ENCODE data around the gene PUSL1.

The PUSL1 gene

DNA sequence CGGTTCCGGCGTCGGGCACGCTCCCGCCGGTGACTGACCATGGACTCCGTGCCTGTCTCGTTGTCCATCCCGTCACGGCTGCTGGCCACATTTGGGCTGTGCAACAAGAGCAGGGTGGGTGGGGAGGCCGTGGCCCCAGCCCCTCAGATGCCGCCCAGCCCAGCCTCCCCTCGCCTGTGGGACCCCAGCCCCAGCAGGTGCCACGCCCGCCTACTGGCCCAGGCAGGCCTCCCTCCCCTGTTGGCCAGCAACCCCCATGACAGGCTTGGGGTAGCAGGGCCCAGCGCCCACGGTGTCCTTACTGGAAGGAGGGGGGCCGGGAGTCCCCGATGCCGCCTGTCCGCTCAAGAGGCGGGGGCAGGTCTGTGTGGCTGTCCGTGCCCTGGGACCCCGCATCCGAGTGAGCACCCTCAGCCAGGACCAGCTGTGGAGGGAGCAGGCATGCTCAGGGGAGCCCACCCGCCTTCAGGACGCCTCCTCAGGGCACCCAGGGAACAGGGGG, 33.7 kb downstream of the PUSL1 start:
- DNase-seq = no peak

DNA sequence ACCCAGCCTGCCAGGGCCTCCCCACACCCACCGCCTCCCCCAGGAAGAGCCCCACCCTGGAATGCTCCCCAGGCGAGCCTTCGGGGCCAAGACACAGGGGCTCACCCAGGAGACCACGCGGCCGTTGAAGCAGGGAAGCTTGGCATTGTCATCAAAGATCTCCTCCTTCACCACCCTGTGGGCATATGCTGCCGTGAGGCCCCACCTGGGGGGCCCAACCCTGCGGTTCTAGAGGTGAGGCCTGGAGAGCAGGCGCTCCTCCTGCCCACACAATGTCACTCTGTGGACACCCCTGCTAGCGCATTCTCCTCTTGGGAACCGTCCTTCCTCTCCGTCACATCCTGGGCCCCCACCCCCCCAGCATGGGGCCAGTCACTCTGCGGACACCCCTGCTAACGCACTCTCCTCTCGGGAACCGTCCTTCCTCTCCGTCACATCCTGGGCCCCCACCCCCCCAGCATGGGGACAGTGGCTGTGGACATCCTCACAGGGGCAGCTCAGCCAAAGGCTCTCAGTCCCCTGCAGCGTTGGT, 34.3 kb downstream of the PUSL1 start:
- no peak for DNase-seq

DNA sequence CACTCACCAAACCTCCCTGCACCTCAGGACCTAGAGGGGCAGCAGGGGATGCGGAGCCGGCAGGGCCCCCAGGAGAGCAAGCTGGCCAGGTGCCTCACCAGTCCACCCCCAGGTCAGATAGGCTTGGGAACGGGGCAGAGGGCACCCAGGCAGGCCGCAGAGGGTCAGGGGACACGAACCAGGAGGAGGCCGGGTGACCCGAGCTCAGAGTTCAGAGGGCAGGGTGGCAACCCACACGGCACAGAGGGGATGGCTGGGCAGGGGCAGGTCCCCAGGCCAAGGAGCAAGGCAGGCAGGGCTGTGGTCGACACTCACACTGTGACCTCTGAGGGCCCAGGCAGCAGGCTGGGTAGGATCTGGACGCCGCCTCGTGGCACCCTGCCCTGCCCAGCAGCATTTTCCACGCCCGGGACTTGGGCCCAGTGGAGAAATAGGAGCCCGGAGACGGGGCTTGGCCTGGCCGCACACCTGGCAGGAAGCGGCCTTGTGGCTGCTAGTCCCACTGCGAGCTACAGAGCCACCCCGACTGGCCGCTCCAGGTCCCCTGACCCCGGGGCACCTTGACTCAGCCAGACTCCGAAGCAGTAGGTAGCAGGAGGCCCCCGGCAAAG, 35.5 kb downstream of the PUSL1 start:
- DNase-seq = no peak

DNA sequence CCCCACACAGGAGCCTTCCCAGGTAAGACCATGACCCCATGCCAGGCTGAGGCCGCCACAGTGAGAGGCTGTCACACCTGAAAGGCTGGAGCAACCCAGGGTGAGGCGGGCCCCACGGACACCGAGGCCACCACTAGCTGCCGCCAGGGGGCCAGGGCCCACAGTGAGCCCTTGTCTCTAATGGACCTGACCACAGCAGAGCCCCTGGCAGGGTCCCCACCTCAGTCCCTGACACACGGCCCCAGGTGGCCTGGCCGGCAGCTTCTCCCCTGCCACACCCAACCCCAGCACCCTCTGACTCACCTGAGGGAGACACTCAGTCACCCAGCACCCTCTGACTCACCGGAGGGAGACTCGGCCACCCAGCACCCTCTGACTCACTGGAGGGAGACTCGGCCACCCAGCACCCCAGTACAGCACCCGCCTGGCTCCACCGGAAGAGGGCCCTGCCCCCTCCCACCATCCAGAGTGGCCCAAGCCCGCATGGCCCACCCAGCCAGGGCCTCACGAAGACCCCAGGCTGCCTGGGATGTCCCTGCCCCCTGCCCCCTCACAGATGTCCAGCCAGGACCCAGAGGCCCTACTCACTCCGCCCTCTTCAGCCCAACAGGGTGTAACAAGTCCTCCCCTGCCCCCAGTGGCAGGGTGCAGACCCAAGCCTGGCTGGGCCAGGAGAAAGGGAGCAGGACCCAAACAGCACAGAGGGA, 36.4 kb downstream of the PUSL1 start:
- DNase-seq = no peak

DNA sequence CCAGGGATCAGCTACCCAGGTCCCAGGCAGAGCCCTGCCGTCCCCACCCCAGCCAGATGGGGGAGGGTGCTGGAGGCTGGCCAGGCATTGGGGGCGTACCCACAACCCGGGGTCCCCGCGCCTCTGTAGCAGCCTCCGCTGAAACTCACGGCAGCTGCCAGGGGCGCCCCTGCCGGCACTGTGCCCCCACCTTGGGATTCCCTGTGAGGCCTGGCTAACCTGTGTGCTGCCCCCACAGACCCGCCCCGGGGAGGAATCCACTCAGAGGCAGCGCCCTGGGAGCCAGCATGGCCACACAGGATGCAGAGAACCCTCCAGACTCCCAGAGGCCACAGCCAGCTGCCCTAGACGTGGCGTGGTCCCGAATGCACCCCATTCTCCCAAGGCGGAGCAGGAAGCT, 37.0 kb downstream of the PUSL1 start:
- DNase-seq = no peak

DNA sequence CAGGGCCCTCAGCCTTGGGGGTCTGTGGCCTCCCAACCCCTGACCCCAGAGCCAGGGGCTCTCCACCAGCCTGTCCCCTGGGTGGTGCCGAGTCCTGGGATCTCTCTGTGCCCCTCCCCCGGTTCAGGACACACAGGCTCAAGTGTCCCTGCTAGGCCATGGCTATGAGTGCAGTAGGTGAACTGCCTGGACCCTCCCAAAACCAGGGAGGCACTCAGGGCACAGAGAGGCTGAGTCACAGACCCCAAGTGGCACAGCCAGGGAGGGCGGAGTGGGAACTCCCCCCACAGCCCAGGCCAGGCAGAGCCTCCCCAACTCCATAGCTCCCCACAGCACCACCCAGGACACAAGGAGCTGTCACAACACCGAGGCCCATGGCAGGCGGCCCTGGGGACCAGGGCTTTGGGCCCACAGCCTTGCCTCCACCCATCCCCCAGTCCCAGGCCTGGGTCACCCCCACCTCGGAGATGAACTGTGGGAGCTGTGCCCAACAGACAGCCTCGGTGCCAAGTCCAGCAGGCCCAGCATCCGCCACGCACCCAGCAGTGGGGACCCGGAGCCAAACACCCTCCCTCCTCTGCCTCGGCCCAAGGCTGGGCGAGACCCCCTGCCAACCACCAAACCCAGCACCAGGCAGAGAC, 37.6 kb downstream of the PUSL1 start:
- no peak for DNase-seq

DNA sequence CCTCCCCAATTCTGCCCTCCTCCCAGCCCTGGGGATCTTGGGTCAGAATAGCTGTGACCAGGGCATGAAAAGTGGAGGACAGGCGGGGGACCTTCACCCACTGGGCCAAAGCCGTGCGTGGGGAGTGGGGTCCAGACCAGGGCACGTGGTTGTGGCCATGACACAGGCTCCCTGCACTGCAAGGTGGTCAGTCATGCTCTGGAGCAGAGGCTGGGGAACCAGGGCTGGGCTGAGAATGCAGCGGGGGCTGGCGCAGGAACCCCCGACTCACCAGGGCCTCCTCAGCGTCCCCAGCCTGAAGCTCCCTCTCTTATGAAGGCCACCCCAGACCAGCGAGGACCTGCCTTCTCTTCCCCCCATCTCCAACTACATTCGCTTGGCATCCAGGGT, 38.1 kb downstream of the PUSL1 start:
- no peak for DNase-seq

DNA sequence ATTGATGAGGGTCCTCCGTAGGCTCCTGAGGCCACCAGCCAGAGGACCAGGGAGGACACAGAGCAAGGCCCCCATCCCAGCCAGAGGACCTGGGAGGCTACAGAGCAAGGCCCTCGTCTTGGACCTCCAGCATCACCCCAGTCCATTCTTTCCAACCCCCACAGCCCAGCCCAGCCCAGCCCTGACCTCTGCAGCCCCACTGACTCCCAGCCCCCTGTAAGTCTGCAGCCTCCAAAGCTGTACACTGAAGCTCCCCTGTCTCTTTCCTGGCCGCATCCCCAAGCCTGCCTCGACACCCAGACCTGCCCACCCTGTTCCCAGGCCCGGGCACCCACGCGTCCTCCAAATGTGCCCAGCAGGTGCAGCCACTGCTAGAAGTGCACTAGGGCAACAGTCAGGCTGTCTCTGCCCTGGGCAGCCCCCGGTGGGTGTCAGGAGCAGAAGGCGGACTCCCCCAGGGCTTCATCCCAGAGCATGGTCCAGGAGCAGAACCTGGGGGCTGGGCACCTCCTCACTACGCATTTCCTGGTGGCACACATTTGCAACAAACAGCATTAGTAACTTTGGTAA, 38.7 kb downstream of the PUSL1 start:
- no peak for DNase-seq

DNA sequence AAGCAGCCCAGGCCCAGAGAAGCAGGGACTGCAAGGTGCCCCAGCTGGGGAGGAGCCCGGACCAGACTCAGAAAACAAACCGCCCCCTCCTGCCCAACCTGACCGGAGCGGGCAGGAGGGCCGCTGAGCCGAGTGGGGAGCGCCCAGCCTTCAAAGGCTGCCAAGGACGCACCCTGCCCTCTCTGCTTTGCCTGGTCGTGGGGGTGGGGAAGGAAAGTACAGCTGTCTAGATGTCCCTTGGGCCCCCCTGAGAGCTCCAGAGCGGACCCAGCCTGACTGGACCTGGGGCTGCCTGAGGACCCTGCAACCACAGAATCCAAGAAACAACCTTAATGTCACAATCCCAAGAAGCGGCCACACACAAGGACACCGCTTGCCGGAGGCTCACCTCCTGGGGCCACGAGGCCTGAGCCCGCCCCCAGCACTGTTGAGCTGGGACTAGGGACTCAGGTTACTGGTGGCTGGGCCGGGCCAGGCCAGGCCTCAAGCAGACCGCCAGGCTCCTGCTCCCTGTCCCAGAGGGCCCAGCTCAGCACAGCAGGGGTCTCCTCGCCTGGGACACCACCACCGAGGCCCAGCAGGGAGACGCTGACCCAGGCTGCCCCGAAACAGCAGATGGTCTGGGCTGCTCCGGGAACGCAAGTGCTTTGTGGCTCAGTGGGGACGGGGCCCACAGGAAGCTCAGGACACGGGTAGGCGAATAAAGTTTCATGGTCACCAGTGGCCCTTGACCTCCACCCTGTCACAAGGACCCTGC, 39.4 kb downstream of the PUSL1 start:
- DNase-seq = no peak

DNA sequence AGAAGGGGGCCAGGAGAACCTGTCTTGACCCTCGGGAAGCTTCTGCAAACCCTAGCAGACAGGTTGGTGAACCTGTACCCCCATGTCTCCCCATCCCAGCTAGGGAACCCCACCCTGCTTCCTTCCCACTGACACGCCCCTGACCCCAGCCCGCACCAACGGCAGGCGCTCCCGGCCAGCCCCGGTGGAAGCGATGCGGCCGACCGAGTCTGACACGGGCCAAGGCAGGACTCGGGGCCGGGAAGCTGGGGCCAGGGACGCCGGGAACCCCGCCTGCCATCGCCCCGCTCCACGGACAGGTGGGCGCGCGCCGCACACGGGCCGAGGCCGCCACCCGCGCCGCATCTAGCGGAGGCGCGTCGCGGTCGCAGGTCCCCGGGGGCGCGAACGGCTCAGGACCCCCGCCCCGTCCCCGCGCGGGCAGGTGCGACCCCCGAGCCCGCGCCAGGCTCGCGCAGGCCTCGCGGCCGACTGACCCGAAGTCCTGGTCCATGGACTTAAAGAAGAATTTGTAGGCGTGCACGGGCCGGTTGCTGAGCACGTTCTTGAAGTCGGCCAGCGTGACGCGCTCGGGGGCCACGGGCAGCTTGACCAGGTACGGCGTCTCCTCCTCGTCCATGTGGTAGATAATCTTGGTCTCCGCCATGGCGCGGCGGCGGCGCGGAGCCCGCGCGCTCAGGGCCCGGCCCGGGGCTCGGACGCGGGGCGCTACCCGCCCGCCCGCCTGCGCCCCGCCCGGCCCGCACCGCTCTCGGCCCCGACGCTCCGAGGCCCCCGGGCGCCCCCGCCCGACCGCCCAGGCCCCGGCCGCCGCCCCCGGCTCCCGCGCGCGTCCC, 40.2 kb downstream of the PUSL1 start:
- no peak for DNase-seq

DNA sequence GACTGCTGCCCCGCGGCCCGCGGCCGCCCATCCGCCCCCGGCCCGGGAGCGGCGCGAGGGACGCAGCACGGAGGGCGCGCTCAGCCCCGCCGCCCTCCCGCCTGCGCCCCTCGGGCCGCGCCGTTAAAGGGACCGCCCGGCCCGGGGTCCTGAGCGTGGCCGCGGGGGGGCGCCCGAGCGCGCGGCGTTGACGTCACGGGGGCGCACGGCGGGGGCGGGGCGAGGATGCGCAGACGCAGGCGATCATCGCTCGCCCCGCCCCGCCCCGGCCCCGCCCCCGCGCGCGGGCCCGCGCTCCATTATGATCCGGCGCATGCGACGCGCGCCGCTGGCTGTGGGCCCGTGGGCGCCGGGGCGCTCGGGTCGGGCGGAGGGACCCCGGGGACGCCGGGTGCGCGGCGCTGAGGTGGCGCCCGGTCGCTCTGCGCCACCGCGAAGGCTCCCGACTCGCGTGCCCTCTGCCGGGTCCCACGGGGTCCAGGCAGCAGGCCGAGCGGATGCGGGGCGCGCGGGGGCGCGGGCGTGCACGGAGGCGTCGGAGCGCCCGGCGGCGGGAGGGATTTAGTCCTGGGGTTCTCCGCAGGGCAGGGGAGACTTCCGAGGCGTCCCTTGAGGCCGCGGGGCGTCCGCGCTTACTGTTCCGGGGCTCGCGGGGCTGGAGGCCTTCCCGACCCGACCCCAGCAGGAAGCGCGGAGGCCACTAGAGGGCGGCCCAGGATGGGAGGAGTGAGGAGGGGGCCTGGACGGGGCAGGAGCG, 41.0 kb downstream of the PUSL1 start, which contains the start of gene DVL1:
DVL1 (minus strand) TSS at position 163 of the 757 bp plus-strand sequence. CDS start 353 bp downstream, outside the sequence.
- DNase-seq = peak; percentile 6

DNA sequence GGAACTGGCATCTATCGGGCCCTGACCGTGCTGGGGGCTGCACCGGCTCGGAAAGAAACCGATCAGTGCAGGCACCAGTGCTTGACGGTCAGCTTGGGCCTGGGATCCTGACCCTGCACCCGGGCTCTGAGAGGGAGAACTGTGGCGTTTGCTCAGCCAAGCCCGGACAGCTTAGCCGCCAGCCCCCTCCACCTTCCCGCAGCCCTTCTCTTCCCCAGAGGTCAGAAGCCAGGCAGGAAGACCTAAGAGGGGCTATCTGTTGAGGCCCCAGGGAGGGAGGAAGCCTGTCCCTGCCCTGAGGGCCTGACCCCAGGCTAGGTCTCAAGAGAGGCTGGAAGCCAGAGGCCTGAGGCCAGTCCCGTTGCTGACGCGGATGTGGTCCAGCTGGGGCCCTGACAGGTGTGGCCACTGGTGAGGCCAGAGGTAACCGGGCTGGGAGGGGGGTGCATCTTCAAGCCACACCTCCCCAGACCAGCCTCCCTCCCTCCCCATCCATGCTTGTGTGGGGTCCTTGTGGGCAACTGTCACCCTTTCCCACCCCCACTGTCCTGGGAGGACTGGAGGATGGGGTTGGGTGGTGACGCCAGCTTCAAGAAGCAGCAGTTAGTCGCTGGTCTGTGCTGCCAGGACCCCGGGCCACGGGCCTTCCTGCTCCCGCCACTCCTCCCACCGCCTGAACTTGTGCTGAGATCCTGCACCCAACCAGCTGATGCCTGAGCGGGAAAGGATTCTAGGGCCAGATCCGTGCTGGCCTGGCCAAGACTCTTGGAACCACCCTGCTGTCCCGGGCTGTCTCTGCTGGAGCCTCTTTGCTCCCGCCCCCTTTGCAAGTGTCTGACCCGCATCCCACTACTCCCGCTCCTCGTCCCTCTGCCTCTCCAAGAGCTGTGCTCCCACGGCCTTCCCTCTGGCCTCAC, 43.4 kb downstream of the PUSL1 start:
- DNase-seq = no peak

DNA sequence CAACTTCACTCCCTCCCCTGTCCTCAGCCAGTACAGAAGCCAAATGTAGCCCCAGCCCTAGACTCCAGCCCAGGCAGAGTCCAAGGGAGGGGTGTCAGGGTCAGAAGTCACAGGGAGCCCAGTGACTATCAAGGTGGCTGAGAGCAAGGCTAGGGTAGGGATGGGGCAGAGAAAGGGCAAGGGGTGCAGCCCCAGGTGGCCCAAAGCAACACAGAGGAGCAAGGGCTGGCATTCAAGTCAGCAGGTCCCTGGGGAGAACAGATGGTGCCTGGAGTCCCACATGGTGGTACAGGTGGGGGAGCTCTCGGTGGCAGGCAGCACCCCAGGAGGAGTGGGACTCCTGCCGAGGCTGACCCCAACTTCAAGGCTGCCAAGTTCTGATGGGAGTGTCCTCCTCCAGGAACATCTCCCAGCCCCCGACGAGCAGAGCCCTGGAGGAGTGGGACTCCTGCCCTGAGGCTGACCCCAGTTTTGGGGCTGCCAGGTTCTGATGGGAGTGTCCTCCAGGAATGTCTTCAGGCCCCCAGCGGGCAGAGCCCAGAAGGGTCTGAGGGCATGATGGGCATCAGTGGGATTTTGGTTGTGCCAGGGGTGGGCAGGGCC, 44.5 kb downstream of the PUSL1 start:
- DNase-seq = no peak

DNA sequence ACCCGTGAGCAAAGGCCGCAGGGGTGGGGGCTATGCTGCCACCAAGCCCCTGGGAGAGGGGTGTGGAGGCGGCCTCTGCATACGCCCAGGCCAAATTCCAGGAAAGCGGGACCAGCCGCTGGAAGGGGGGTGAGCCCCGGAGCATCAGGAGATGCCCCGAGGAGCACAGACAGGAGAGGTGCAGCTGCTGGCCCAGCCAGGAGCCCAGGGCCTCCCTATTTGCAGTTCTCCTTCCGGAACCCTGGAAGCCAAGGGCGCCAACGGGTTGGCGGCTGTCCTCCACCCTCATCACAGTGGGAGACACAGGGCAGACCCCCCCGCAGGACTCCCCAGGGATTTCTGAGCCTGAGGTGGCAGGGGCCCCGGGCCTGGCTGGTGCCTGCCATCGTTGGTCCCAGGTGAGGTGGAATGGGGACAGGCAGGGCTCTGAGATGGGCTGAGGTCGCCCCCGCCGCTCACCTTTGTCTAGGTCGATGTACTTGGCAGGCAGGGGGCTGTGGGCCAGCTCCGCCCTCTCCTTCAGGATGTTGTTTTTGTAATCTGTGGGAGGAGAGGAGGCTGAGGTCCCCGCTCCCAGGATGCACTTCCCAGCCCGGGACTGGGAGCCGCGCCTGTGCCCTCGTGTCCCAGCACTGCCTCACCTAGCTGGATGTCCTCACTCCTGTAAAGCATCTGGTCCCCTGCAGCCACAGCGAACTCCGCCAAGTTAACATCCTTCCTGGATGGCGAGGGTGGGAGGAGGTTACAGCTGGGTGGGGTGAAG, 45.2 kb downstream of the PUSL1 start:
- DNase-seq = no peak

DNA sequence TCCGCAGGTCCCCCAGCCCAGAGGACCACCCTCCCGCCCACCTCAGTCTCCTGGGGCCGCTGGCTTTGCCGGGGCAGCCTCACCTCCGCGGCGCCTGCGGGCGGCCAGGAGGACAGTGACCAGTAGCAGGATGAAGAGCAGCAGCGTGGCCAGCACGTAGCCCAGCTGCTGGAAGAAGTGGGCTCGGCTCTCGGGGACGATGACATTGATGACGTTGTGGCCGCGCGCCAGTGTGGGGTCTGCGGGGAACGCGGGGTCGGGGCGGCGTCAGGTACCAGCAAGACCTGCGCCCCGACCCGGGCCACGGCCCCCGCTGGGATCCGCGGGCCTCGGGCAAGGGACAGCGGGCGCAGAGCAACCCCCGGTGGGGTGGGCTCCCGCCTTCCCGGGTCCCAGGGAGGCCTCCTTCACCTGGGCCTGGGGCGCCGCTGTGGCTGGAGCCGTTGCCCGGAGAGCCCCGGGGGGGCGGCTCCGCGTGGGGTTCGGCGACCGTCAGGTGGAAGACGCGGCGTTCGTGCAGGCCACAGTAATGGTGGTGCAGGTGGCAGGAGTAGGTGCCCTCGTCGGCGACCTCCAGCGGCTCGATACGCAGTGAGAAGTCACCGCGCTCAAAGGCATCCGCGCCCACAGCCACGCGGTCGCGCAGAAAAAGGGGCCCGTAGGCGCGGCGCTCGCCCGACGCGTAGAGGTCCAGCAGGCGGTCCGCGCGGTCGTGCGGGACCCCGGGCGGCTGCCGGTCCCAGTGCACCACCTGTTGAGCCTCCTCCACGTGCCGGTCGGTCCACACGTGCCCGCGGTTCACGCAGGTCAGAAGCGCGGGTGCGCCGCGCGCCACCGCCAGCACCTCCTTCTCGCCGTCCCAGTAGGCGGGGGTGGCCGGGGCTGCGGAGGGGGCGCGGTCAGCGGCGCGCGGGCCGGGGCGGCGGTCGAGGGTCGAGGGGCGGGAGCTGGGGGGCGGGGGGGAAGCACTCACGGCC, 46.2 kb downstream of the PUSL1 start:
- no peak for DNase-seq

DNA sequence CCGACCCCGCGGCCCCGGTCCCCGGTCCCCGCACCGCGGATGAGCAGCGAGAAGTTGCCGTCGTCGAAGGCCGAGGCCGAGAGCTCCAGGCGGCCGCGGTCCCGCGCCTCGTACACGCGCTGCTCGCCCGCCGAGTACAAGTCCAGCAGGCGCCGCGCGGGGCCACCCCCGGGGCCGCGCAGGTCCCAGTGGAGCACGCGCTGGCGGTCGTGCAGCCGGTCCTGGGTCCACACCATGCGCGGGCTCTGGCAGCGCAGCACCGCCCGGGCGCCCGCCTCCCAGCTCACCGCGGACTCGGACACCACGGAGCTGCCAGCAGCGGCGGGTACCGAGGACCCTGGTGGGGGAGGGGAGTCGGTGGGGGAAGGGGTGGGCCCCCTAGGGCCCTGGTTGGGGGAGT, 47.0 kb downstream of the PUSL1 start:
- DNase-seq = no peak

DNA sequence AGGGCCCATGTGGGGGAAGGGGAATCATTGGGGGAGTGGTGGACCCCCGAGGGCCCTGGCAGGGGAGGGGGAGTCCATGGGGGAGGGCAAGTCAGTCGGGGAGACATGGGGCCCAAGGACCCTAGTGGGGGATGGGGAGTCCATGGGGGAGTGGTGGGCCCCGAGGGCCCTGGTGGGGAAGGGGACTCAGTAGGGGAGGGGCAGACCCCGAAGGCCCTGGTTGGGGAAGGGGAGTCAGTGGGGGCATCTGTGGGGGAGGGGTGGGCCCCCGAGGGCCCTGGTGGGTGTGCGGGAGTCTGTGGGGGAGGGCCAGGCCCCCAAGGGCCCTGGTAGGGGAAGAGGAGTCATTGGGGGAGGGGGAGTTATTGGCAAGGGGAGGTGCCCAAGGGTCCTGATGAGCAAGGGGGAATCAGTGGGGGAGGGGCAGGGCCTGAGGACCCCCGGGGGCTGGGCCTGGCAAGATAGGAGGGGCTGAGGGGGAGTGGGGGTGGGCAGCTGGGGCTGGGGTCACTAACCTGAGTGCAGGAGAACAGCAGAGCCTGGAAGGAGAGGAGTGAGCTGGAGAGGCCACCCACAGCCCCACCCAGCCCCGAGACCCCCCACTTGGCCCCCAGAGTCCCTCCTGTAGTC, 47.9 kb downstream of the PUSL1 start:
- no peak for DNase-seq

All from KG1 (cell line).